ENCODE measurements around the gene NAP1L4. TPM values are rescaled to one million over a fixed set of nuclear protein-coding genes. Genes with fewer than 3 reads are reported as not detected.

Gene NAP1L4
- total and polyA plus RNA-seq, 2 donors (not counting 1 experiment from before 2014, with no cell fraction given), result 62.1 to 133 TPM

- H3K27ac Mint-ChIP-seq, result no peak overlapping the region
Measured at GRCh38 chr11:2903672-2904011, 88.5 kb downstream of the NAP1L4 start.

GRCh38 chr11:2902784-2903671 is 89.1 kb downstream of the NAP1L4 start:
- Histone ChIP-seq H2AFZ (ENCODE audit: insufficient read depth, low read depth, low read length, poor library complexity, severe bottlenecking) (peak overlapping the region; percentile 85), H3K4me3 (ENCODE audit: control extremely low read depth in 1 of 5, extremely low read depth in 1 of 5, insufficient read depth in 1 of 5, low read depth in 2 of 5, low read length in 4 of 5) (peak overlapping the region; percentile 36 to 87 (median 66)), H3K4me1 (ENCODE audit: control insufficient read depth in 2 of 2, insufficient read depth in 2 of 2, low read length in 2 of 2) (peaks cover 9 to 26% of the 10 kb centered on the region in 2 donors), H3K27me3 (replicated peaks in 1 of 4; ENCODE audit: control extremely low read depth in 1 of 4, control insufficient read depth in 3 of 4, insufficient read depth in 4 of 4, low read length in 3 of 4) (no peaks in the 10 kb centered on the region), H4K20me1 (ENCODE audit: control insufficient read depth, insufficient read depth, low read length, poor library complexity, severe bottlenecking) (no peaks in the 10 kb centered on the region), H3K27ac (ENCODE audit: low read length in 2 of 2) (no peak overlapping the region), H3K4me2 (replicated peaks; ENCODE audit: low read depth, low read length, poor library complexity, severe bottlenecking) (peak overlapping the region; percentile 100), H3K9me3 (ENCODE audit: control extremely low read depth in 1 of 3, control insufficient read depth in 2 of 3, insufficient read depth in 1 of 3, low read length in 2 of 3) (peaks cover 0 to 11% (median 0%) of the 10 kb centered on the region in 3 donors), H3K9ac (ENCODE audit: low read length) (peak overlapping the region; percentile 82), H3K79me2 (ENCODE audit: control insufficient read depth, insufficient read depth, low read length) (no peaks in the 10 kb centered on the region), H3K36me3 (replicated peaks in 1 of 2; ENCODE audit: control extremely low read depth in 1 of 2, control insufficient read depth in 1 of 2, extremely low read depth in 1 of 2, insufficient read depth in 2 of 2, low read length in 1 of 2) (no peaks in the 10 kb centered on the region)
- intact Hi-C loops (cut with micrococcal nuclease), result loop anchor here (1.0 to 10.0 kb wide), 3 partner anchors 15 to 152 kb away; partner anchors contain the start of genes CARS1 and NAP1L4
- Mint-ChIP-seq H3K9me3 (ENCODE audit: insufficient read depth) (no peaks in the 10 kb centered on the region), H3K4me1 (peaks cover 20% of the 10 kb centered on the region), H3K27ac (peak overlapping the region; percentile 41), H3K27me3 (peaks cover 5% of the 10 kb centered on the region), H3K4me3 (peak overlapping the region; percentile 85)
- no peak for ATAC-seq (ENCODE audit: low read depth)
- 90% methylated on average over 21 of the region's 23 CpGs for WGBS (ENCODE audit: insufficient coverage)
- no peak for DNase-seq
- TF ChIP-seq CTCF (IDR thresholded peaks at IDR 0.05) (no peak), EZH2 (IDR thresholded peaks at IDR 0.05; ENCODE audit: borderline replicate concordance, insufficient read depth, low read depth, low read length, poor library complexity, severe bottlenecking) (no peak)
- ChIA-PET CTCF (interaction anchor here (0.9 to 4.9 kb wide), 7 partner anchors 11 to 598 kb away, joined by 3 to 36 read pairs (median 4); no protein-coding TSS in a partner anchor), POLR2A (interaction anchor here (0.7 kb wide), 1 partner anchor 81 kb away, joined by 6 read pairs; no protein-coding TSS in a partner anchor)

More at GRCh38 chr11:2903672-2904011, 88.5 kb downstream of the NAP1L4 start:
- peaks cover 18% of the 10 kb centered on the region for H3K4me1 Mint-ChIP-seq
- 95% methylated on average over 6 of the region's 7 CpGs for WGBS (ENCODE audit: insufficient coverage)
- H3K79me2 ChIP-seq (ENCODE audit: control insufficient read depth, insufficient read depth, low read length), result no peaks in the 10 kb centered on the region
- DNase-seq (no peak), ATAC-seq (ENCODE audit: low read depth) (no peak)
- peaks cover 9 to 26% of the 10 kb centered on the region in 2 donors for H3K4me1 ChIP-seq (ENCODE audit: control insufficient read depth in 2 of 2, insufficient read depth in 2 of 2, low read length in 2 of 2)
- H2AFZ ChIP-seq (ENCODE audit: insufficient read depth, low read depth, low read length, poor library complexity, severe bottlenecking), result no peak overlapping the region
- no peaks in the 10 kb centered on the region for H4K20me1 ChIP-seq (ENCODE audit: control insufficient read depth, insufficient read depth, low read length, poor library complexity, severe bottlenecking)
- H3K36me3 ChIP-seq (replicated peaks in 1 of 2; ENCODE audit: control extremely low read depth in 1 of 2, control insufficient read depth in 1 of 2, extremely low read depth in 1 of 2, insufficient read depth in 2 of 2, low read length in 1 of 2), result no peaks in the 10 kb centered on the region
- no peaks in the 10 kb centered on the region for H3K9me3 Mint-ChIP-seq (ENCODE audit: insufficient read depth)
- H3K4me3 Mint-ChIP-seq, result peak overlapping the region; percentile 79
- no peak overlapping the region for H3K9ac ChIP-seq (ENCODE audit: low read length)
- peak overlapping the region; percentile 100 for H3K4me2 ChIP-seq (replicated peaks; ENCODE audit: low read depth, low read length, poor library complexity, severe bottlenecking)
- no peak for TF ChIP-seq EZH2 (IDR thresholded peaks at IDR 0.05; ENCODE audit: borderline replicate concordance, insufficient read depth, low read depth, low read length, poor library complexity, severe bottlenecking)
- peaks cover 5% of the 10 kb centered on the region for H3K27me3 Mint-ChIP-seq
- H3K27me3 ChIP-seq (replicated peaks in 1 of 4; ENCODE audit: control extremely low read depth in 1 of 4, control insufficient read depth in 3 of 4, insufficient read depth in 4 of 4, low read length in 3 of 4), result no peaks in the 10 kb centered on the region
- ChIA-PET CTCF (interaction anchor here (1.2 to 4.9 kb wide), 5 partner anchors 12 to 371 kb away, joined by 4 to 36 read pairs (median 4); no protein-coding TSS in a partner anchor), POLR2A (no interaction called here)
- H3K4me3 ChIP-seq (ENCODE audit: control extremely low read depth in 1 of 5, extremely low read depth in 1 of 5, insufficient read depth in 1 of 5, low read depth in 2 of 5, low read length in 4 of 5), result no peak overlapping the region
- no peak overlapping the region for H3K27ac ChIP-seq (ENCODE audit: low read length in 2 of 2)
- H3K9me3 ChIP-seq (ENCODE audit: control extremely low read depth in 1 of 3, control insufficient read depth in 2 of 3, insufficient read depth in 1 of 3, low read length in 2 of 3), result peaks cover 0 to 11% (median 0%) of the 10 kb centered on the region in 3 donors
- intact Hi-C loops (cut with micrococcal nuclease), result loop anchor here (10.0 kb wide), 1 partner anchor 151 kb away; the partner anchor contains the start of gene CARS1

Measured in B cell (primary cell).